SK-N-SH treated with all-trans-retinoic acid at 6 μM for 48 hours (cell line): ENCODE data around the gene NAT14.

Experiments used
- ARNTL ChIP-seq: fragments of 450-650 bp; formaldehyde crosslinking; IDR thresholded peaks from 2 replicates; pipeline ENCODE4 v1.5.0; 2020; ENCODE audit warnings: low read depth, mild to moderate bottlenecking, moderate library complexity, borderline replicate concordance
- GLIS3 ChIP-seq: fragments of 250-450 bp; sonication (Bioruptor Pico); IDR thresholded peaks from 2 replicates; pipeline ENCODE4 v1.5.0; 2020; ENCODE audit warnings: mild to moderate bottlenecking, moderate library complexity
- PATZ1 ChIP-seq: fragments of 250-450 bp; sonication (Bioruptor Pico); IDR thresholded peaks from 2 replicates; pipeline ENCODE4 v1.8.0; 2020; ENCODE audit warnings: mild to moderate bottlenecking, moderate library complexity, borderline replicate concordance
- PPARA ChIP-seq: fragments of 250-450 bp; sonication (Bioruptor Pico); IDR thresholded peaks from 2 replicates; pipeline ENCODE4 v1.5.0; 2020; ENCODE audit warnings: mild to moderate bottlenecking, borderline replicate concordance
- RARB ChIP-seq: fragments of 250-450 bp; sonication (Bioruptor Pico); IDR thresholded peaks from 2 replicates; pipeline ENCODE4 v1.8.0; 2021; ENCODE audit warnings: mild to moderate bottlenecking, moderate library complexity
- TOX ChIP-seq: fragments of 250-450 bp; sonication (Bioruptor Pico); IDR thresholded peaks from 2 replicates; pipeline ENCODE4 v1.8.0; 2021; ENCODE audit warnings: mild to moderate bottlenecking, moderate library complexity, borderline replicate concordance
- ZFP3 ChIP-seq: fragments of 250-450 bp; sonication (Bioruptor Pico); IDR thresholded peaks from 2 replicates; pipeline ENCODE4 v1.5.0; 2020; ENCODE audit warnings: mild to moderate bottlenecking, moderate library complexity
- ZFP30 ChIP-seq: fragments of 450-650 bp; formaldehyde crosslinking; IDR thresholded peaks from 2 replicates; pipeline ENCODE4 v1.5.0; 2022; ENCODE audit warnings: mild to moderate bottlenecking, moderate library complexity
- ZNF8 ChIP-seq: fragments of 450-650 bp; formaldehyde crosslinking; IDR thresholded peaks from 2 replicates; pipeline ENCODE4 v1.5.0; 2020; ENCODE audit warnings: mild to moderate bottlenecking, moderate library complexity
- TF ChIP-seq, protein P1 (sequence below): fragments of 250-450 bp; sonication (Bioruptor Pico); IDR thresholded peaks from 2 replicates; pipeline ENCODE4 v1.8.0; 2021; ENCODE audit warnings: low read depth, mild to moderate bottlenecking, moderate library complexity, borderline replicate concordance

DNA sequence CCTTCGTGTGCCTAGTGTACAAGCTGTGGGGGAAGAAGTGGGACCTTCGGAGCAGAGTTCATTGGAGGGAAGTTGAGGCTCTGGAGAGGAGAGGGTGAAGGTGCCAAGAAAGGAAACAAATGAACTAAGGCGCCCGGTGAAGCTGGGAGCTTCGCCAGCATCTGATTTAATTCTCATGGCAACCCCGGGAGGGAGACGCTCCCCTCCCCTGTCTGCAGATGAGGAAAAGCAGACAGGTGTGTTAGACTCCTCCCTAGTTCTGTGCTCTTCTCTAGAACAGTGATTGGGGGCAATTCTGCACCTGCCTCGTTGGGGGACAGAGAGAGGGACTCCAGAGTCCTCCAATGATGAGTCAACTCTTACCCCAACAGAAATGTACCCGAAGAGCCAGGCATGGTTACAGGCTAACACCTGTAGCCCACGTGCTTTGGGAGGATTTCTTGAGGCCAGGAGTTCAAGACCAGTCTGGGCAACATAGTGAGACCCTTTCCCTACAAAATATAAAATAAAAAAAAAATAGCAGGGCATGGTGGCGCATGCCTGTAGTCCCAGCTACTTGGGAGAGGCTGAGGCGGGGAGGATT lies 7.5 kb downstream of the NAT14 start:
- no peak for TF ChIP-seq ZFP30 (CRISPR knock-in tag)
- no peak for TF ChIP-seq RARB (CRISPR knock-in tag)
- no peak for TF ChIP-seq GLIS3 (CRISPR knock-in tag)
- no peak for TF ChIP-seq ZFP3 (CRISPR knock-in tag)
- TF ChIP-seq, protein P1, sequence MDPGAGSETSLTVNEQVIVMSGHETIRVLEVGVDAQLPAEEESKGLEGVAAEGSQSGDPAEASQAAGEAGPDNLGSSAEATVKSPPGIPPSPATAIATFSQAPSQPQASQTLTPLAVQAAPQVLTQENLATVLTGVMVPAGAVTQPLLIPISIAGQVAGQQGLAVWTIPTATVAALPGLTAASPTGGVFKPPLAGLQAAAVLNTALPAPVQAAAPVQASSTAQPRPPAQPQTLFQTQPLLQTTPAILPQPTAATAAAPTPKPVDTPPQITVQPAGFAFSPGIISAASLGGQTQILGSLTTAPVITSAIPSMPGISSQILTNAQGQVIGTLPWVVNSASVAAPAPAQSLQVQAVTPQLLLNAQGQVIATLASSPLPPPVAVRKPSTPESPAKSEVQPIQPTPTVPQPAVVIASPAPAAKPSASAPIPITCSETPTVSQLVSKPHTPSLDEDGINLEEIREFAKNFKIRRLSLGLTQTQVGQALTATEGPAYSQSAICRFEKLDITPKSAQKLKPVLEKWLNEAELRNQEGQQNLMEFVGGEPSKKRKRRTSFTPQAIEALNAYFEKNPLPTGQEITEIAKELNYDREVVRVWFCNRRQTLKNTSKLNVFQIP (CRISPR knock-in tag) = no peak
- no peak for TF ChIP-seq PATZ1 (CRISPR knock-in tag)
- no peak for TF ChIP-seq PPARA (CRISPR knock-in tag)
- no peak for TF ChIP-seq ZNF8 (CRISPR knock-in tag)
- TF ChIP-seq ARNTL = no peak
- TF ChIP-seq TOX (CRISPR knock-in tag) = no peak
